HG03457 (cell line): Measurements from ENCODE around the gene SCARB2.

Experiments used
- ATAC-seq: cut with Tn5 transposase; IDR thresholded peaks from one replicate; pipeline ENCODE4 v1.9.1; 2021; ENCODE audit warnings: moderate number of reproducible peaks; ENCODE audit not compliant: unreplicated experiment

The SCARB2 gene

DNA sequence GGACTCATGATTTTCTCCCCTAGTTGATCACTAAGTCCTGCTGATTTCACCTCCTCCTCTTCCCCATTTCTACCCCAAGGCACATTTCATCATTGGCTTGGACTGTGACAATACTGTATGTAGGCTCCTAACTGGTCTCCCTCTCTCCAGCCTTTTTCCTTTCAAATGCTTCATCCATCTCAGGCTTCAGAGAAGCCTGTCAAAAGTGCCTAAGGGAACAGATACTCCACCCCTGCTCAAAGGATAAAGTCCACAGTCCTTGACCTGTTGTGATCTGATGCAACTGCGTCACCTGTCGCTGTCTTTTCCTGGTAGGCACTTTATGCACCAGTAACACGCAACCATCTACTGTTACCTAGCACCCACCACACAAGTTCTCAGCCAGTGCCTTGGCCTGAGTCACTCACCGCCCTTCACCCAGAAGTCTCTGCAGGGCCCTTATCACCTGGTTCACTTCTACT lies 12.8 kb downstream of the SCARB2 start:
- ATAC-seq = no peak

DNA sequence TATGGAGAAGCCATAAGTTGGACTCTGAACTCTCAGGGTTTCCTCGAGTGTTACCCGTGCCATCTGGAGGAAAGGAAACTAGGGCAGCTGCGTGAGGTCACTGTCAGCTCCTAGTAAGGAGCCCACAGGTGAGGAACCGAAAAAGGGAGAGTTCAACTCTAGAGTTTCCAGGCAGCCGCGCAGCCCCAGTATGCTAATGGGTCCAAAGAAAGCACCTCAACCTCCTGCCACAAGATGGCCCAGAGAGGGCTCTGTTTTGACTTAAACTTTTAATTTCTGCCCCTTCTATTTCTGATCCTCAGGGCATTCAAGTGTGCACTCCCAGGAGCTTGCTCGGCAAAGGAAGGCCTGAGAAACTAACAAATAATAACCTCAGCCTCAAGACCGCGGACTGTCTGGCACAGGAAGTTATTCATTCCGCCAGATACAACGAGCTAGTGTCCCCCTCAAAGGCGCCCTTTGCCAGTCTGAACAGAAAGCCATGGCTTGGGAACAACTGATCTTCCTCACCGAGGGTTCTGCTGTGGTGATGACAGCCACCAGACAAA lies 13.9 kb downstream of the SCARB2 start:
- ATAC-seq = peak; percentile 91

DNA sequence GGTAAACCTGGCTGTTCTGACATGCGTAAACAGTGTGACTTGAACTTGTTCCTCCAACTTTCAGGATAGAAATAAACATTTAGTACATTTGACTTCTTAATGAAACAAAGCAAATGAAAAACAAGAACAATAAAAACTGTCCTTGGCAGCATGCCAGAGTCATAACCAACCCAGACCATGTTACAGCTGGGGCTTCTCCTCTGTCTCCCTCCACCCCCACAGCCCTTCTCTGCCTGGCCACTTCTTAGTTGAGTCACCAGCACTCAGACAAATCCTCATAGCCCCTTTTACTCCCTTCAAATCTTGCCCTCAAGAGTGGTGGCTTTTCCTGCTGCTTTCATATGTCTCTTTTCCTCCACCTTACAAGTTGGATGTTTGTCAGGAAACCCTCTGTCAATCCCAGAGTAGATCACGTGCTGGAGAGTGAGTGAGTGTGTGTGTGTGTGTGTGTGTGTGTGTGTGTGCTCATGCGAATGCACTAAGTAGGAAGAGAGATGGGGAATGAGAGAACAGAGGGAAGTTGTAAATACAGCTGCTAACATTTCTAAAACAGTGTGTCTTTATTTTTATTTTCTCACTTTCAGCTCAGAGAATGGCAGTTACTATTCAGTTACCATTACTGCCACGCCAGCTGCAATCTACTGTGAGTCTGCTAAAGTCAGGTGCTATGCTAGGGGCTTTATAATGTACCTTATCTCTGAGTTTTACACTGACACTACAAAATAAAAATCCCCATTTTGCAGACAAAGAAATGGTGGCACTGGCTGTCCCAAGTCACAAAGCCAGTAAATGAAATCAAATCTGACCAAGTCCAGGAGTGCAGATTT lies 15.0 kb downstream of the SCARB2 start:
- no peak for ATAC-seq

DNA sequence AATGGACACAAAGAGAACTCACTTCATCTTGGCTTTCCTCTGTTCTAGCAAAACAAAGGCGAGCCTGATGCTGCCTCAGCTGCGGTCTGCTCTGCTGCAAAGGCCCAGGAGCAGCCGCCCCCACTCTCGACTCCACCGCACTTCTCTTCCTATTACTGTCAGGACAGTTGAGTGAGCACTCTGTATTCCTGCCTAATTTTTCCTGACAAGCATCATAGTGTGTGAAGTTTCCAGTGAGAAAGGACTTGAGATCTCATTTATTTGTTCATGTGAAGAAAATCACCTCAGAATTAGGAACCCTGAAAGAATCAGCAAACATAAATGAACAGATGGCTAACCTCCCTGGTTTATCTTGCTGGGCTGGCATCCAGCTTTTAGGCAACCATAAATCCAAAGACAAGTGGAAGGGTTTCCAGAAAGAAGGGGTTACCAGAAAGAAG lies 15.6 kb downstream of the SCARB2 start:
- ATAC-seq = no peak

DNA sequence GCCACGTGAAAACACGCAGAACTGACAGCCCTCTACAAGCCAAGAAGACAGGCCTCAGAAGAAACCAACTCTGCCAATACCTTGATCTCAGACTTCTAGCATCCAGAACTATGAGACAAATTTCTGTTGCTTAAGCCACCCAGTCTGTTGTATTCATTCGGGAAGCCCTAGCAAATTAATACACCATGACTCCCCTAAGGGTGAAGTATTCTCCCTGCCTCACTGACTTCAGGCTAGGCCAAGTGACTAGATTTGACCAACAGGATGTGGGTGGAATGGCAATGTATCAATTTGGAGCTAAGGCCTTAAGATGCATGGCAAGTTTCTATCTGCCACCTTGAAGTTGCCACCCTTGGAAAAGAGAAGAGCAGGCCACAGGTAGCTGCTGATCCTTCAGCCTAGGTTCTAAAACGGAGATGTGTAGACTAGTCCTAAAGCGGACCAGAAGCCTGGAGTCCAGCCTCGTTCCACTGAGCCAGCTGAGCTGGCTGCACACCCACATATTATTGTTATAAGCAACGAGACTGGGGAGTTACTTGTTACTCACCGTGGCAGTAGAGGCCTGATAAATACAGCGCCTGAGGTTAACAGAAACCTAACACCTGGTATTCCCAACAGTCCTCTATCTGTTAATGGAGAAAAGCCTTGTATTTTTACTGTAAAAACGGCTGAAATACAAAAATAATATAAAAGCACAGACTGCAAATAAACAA lies 16.4 kb downstream of the SCARB2 start:
- ATAC-seq = no peak

DNA sequence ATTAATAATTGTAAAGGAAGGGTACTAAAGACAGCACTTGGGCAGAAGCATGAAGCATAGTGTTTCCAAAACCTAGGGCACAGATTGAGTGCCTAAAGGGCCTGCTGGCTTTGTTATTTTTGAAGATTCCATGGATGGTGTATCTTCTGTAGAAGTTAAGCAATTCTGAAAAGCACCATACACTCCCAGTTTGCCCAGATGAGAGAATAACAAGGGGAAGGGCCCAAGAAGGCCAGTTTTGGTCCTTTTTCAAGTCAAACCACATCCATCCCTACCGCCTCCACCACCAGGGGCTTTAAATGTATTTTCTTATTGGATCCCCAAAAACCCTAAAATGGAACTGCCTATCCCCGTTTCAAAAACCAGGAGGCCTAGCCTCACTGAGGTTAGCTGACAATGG lies 17.2 kb downstream of the SCARB2 start:
- no peak for ATAC-seq

DNA sequence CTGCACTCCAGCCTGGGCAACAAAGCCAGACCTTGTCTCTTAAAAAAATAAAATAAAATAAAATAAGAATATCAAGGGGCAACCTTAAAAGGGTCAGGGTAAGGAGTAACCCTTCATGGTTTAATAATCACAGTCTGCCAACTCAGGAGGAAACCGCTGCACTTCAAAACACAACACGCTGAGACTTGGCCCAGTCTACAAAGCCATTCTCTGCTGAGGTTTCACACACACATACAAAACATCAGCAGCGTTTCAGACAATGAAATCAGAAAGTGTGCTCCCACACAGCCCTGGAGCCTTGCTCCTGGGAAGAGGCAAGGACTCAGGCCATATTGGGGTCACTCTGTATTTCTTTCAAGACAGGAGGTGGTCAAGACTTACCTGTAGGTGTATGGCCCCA lies 18.3 kb downstream of the SCARB2 start:
- ATAC-seq = no peak

DNA sequence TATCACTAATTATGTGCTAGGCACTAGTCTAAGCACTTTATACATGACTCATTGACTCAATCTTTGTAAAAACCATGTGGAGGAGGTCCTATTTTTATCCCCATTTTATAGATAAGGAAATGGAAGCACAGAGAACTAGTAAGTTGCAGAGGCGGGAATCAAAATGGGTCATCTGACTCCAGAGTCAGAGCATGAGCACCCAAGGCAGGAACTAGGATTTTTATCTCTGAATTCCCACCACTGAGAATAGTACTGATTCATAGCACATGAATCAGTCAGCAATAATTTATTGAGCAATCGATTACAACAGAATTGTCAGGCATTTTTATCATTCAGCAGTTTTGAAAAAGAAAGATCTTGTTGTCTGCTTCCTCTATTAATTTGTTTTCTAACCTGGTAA lies 19.3 kb downstream of the SCARB2 start:
- ATAC-seq = no peak

DNA sequence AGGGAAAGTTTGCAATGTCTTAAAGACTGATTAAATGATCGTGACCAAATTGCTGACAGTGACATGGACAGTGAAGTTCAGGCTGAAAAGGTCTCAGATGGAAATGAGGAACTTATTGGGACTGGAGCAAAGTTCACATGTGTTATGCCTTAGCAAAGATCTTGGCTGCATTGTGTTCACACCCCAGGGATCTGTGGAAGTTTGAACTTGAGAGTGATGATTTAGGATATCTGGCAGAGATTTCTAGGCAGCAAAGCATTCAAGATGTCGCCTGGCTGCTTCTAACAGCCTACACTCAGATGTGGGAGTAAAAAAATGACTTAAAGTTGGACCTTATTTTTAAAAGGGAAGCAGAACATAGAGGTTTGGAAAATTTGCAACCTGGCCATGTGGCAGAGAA lies 21.4 kb downstream of the SCARB2 start:
- no peak for ATAC-seq

DNA sequence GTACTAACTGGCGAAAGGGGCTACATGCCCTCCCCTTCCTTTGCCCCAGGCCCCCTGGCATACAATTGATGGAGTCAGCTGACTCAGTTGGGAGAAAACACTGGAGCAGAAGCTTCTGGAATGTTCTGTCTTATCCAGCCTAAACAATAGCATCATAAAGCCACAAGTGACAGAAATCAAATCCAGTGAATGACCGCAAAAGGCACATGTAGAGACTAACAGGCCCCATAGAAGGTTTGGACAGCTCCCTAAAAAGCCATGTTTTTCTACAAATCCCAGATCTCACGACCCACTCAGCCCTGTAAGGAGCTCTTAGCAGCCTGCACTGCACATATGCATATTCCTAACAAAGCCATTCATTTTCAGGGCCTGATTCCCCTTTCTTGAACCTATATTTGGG lies 25.1 kb downstream of the SCARB2 start:
- no peak for ATAC-seq

DNA sequence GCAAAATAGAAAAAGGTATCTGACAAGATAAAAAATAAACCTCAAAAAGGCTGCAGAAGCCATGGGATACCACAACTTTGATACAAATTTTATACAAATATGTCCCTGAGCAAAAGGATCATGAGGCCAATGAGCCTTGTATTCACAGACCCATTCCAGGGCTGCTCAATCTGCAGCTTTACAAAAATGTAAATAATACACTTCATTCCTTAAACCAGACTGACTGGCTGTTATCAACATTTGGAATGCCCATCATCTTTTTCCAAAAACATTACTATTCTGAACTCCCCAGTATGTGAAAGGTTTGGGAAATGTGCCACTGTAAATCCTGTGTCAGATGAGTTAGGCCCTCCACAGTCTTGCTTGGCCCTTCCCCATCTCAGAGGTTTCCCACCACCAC lies 25.5 kb downstream of the SCARB2 start:
- no peak for ATAC-seq

DNA sequence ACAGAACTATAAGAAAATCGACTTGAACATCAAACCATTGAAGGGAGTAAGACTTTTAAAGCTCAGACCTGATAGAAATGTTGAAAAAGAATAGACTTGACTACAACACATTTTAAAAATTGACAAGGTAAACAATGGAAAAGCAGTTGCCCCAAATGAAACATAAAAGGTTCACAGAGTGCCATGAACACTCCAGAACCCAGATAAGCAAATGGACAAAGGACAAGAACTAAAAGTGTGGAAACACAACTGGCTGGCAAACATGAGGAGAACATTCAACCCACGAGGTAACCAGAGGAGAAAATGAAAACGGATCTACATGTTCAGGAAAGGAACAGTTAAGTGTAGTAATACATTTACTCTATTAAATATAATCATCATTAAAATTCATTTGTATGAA lies 26.5 kb downstream of the SCARB2 start:
- no peak for ATAC-seq

DNA sequence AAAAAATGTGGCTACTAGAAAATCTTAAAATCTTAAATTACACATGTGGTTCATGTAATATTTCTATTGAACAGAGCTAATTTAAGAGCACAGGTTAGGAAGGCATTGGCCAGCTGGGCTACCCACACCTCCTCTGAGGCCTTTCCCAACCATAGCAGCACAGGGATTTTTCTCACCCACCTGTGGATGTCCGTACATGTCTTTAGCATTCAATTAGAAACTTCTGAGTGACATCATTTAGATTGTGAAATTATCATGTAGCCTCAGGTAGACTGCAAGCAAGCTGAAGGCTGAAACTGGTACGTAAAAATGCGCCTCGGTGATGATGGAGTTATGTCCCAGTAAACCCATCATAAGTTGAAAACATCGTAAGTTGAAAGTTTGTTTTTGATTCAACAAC lies 31.2 kb downstream of the SCARB2 start:
- no peak for ATAC-seq

DNA sequence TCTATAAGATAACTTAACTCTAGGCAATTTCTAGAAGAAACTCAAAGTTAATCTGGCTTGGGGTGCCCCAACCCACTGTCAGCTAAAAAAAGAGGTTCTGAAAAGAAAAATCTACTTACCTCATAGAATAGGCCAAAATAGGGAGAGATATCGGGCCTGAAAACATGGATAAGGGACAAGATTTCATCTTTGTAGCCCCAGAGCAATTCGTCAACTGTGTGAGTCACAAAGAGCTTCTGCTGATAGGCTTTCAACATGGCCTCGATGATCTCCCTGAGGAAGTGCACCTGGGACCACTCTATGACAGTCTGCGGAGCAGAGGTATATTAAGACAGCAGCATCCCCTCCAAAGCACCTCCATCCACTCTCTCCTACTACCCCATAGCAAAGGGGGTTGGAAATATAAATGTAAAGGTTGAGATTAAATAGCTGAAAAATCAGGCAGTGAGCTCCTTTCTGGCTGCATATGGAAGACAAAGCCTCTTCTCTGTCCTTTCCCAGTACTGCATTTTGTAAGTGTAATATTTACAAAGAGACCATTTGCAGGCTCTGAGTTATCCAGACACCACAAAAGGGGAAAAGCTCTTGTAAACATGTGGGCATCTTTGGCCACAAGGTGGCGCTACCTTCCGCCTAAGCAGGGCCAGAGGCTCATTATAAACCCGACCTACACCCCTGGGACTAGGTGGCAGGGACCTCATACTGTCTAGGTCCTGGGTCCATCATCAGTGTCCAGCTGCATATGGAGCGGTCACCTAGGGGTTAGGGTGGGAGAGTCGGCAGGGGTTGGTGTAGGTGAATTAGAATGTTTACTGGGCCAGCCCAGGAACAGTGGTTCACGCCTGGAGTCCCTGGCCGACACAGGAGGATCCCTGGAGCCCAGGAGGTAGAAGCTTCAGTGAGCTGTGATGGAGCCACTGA lies 34.0 kb downstream of the SCARB2 start:
- peak; percentile 73 for ATAC-seq

DNA sequence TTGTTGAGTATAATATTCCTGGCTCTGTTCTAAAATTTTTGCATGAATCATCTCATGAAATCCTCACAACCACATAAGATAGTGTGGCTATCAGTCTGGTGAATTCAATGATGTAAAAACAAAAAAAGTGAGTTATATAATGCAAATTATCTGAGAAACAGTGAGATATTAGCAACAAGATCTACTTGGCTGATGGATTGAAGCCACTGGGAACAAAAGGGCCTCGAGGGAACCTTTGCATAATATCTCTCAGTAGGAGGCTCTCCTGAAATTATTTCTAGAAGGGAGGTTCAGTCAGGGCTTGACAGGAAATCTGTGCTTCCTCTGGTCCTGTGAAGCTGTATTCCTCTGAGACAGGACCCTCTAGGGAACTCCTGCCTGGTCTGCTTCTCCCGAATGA lies 35.3 kb downstream of the SCARB2 start:
- ATAC-seq = no peak

DNA sequence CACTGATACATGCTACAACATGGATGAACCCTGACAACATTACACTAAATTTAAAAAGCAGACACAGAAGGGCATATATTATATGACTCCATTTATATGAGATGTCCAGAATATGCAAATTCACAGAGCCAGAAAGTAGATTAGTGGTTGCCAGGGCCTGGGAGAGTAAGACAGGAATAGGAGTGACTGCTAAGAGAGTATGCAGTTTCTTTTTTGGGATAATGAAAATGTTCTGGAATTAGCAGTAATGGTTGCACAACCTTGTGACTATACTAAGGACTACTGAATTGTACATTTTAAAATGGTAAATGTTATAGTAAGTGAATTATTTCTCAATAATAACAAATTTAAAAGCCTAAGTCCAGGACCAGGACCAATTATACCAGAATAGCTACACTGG lies 35.9 kb downstream of the SCARB2 start:
- no peak for ATAC-seq

DNA sequence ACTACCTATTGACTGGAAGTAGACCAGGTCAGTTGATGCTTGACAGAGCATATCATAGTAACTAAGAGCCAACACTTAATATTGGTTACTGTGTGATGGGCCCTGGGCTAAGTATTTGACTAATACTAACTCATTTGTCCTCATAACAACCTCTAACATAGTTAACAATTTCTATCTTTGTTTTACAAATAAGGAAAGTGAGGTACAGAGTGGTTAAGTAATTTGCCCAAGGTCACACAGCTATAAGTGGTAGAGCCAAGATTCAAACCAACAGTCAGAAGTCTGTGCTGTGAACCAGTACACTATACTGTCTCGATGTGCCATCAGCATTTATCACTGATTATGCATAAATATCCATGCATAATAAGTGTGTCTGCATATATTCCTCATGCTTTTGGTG lies 38.3 kb downstream of the SCARB2 start:
- no peak for ATAC-seq

DNA sequence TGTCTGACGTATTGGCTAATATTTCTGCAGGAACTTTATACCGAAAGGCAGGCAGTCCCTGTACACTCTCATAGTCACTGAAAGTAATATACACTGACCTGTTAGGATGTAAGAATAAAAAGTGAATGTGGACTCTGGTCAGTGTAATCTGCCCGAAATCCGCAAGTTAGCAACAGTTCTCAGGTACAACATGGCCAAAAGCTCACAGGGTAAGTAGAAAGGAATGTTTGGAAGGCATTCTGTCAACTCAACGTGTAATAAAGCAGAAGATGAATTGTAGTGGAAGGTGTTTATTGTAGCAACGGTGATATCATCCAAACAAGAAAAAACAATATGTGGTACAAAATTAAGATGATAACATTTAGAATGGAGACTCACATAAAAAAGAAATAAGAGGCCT lies 39.4 kb downstream of the SCARB2 start:
- ATAC-seq = no peak

DNA sequence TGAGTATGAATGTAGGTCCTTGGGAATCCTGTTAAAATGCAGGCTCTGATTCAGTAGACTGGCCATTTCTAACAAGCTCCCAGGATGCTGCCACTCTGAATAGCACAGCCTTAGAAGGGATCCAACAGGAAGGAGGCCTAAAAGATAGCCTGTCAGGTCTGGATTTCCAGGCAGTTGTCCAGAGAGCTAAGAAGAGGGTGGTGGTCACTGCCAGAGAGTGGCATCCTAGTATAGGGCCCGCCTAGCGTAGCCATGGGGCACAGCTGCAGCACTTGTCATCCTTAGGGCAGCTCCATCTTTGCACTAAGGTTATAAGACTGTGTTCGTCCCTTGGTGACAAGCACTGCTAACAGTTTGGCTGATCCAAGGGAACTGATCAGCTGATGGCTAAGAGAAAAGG lies 44.9 kb downstream of the SCARB2 start:
- no peak for ATAC-seq

DNA sequence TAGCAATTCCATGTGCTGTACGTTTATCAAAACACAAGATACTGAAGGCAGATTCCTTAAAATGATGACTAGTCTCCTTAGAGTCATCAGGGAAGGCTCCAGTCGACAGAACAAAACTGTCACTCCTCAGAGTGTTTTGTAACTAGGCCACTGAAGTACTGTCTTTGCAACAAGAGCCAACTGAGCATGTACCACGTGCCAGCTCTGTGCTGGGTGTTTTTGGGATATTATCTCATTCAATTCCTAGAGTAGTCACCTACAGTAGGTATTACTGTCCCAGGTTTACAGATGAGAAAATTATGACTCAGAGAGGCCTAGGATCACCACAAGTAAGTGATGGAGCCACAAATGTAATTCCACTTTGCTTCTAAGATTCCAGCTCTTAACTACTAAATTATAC lies 47.1 kb downstream of the SCARB2 start:
- no peak for ATAC-seq

DNA sequence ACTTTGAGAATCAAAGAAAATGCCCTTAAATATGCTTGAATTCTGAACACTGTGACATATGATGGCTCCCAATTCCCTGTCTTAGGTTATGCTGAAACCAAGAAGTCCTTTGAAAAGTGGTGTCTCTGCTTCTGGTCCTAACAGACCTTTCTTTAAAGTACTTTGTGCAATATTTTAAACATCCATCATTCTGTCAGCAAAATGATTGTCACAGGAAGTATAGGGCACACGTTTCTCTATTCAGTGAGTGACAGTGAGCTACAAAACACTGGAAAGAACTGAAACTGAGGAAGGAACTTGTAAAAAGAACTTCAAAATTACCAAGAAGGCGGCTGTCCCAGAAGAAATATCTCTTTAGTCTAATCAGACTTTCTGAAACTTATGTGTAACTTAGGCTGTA lies 53.3 kb downstream of the SCARB2 start:
- no peak for ATAC-seq
